HG03097 (cell line): Measurements from ENCODE around the gene FARP2.
"Not testable (repeated sequence)": the region's sequence is repeated elsewhere in the genome, so short reads cannot be mapped to it uniquely, and the experiment has no call there.

ENCODE experiments used
- ATAC-seq: cut with Tn5 transposase; IDR thresholded peaks from one replicate; pipeline ENCODE4 v1.9.1; 2021; ENCODE audit not compliant: unreplicated experiment, low FRiP score

The FARP2 gene

DNA sequence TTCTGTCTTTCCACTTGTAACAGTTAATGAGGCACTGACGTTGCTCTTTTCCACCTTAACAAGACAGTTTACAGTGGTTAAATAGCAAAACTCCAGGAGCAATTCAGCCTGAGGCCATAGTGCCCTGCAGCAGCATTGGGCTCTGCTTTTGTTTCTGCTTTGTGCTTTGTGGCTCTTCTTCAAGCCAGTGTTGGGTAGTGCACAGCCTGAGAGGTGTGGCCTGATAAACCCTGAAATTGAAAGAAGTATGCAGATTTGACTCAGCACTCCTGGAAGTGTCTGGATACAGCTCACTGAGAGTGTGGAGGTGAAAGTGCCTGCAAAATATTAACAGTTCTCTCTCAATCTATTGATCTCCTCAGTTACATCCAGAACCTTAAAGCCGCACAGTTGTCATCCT is 89.3 kb downstream of the FARP2 start:
- no peak for ATAC-seq

DNA sequence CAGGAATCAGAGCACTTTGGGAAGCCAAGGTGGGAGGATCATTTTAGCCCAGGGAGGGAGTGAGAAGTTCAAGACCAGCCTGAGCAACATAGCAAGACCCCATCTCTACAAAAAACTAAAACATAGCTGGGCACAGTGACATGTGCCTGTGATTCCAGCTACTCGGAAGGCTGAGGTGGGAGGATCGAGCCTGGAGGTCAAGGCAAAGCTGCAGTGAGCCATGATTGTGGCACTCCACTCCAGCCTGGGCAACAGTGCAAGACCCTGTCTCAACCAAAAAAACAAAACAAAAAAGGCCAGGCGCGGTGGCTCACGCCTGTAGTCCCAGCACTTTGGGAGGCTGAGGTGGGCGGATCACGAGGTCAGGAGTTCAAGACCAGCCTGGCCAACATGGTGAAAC is 94.0 kb downstream of the FARP2 start:
- ATAC-seq: not testable (repeated sequence)

DNA sequence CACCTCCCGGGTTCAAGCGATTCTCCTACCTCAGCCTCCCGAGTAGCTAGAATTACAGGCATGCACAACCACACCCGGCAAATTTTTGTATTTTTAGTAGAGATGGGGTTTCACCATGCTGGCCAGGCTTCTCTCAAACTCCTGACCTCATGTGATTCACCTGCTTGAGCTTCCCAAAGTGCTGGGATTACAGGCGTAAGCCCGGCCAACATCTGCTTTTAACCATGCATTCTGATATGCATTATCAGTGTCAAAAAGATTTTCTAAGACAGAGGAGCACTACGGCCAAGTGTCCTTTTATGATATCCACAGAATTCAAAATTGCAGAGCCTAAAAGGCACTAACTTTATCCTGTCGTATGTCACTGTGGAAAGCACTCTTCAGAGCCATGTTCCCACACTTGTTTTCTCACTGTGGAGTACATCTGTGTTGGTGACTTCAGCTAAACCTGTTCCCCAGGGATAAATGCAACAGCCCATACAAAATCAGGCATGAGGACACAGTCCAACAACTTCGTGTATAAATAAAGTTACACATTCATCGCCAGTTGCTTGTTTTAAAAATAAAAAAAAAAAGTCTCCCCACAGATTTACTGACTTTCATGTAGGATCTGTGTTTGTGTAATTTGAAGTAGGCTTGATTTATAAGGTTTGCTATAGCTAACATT is 95.9 kb downstream of the FARP2 start:
- ATAC-seq: no peak

DNA sequence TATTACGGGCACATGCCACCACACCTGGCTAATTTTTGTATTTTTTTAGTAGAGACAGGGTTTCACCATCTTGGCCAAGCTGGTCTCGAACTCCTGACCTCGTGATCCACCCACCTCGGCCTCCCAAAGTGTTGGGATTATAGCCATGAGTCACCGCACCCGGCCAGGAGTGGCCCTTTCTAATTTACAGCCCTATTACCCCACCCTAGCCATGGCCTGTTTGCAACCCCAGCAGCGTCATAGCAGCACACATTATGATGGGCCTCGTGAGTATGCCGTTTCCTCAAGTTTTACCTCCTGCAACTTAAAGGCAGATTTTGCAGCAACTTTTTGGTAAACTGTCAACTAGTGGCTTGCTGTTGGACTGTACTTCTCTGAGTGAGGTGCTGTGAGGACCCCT is 97.8 kb downstream of the FARP2 start:
- ATAC-seq: not testable (repeated sequence)

DNA sequence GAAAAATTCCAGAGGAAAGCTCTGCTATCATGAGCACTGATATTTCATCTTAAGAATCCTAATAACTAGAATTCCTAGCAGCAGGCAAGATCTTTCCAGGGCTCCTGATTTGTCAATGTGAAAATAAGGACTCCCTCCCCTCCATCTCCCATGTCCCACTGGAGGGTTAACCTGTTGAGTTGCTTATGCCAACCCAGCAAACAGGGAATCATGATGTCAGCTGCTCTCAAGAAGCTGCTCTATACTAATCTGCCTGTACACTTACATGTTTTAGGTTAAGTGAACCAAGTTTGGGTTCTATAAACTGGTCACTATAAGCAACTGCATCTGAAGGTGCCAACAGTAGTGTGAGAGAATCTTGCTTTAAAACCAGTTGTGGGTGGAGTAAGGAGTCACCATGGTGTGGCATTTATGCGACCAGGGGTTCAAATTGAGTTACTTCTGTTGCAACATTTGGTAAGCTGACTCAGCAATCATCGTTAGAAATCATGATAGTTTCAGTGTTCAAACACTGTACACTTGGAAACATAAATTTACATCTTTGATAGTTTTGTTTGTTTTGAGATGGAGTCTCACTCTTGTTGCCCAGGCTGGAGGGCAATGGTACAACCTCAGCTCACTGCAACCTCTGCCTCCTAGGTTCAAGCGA is 98.9 kb downstream of the FARP2 start:
- ATAC-seq: no peak

DNA sequence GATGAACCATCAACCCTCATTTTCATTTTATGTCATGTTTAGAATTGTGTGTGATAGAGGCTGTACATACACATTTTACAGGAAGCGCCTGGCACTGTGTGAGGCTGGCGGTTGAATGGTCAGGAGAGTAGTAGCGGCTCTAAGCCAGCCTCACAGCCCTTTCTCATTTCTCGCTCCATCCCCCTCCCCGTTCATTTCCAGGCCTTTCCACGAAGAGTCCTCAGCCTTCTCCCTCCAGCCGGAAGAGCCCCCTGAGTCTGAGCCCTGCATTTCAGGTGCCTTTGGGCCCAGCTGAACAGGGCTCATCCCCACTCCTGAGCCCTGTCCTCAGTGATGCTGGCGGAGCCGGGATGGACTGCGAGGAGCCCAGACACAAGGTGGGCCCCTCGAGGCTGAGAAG is 100.5 kb downstream of the FARP2 start:
- no peak for ATAC-seq

DNA sequence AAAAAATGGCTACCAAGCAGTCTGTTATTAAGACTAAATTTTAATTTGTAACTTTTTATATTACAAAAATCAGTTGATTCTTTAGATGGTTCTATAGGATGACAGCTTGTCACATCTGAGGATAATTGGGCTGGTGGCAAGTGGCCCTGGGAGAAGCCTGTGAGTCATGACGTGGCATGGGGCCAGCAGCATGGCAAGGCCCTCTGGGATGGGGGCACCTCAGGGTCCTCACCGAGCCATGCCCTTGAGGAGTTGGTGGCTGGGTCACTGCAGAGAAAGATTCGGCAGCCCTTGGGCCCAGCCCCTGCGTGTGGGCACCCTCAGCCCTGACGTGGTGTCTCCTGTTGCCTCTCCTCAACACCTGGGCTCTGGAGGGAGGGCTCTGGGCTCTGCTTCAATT is 102.6 kb downstream of the FARP2 start:
- ATAC-seq: no peak

DNA sequence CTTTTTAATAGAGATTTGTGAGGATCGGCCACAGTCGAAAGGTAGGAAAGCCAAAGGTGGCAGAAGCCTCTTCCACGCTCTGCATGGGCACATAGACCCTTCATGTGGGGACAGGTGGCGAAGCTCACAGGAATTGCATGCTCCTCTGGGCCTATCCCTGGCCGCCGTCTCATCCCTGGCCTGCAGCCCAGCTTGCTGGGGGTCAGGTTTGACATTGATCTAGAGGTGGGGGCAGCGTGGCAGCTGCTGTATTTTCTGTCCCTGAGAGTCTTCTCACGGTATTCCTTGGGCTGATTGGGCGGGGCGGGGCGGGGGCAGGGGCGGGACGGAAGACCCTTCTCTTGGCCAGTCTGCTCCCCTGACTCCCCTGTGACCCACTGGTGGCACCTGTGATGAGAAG is 103.4 kb downstream of the FARP2 start:
- no peak for ATAC-seq

DNA sequence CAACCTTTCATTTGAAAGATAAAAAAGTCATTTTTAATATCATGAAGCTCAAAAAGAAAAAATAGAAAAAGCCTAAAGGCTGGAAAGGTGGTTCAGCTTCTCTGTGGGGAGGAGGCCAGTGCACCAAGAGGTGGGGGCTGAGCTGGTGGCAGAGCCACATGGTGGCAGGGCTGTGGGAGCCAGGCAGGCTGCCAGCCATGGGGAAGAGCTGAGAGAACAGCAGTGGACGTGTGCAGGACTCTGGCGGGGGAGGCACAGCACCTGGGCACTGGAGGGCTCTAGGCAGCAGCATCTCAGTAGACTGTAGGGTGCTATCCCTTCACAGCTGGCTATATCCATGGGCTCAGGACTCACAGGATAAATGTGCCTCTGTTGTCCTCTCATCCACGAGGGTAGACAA is 104.5 kb downstream of the FARP2 start:
- ATAC-seq: no peak

DNA sequence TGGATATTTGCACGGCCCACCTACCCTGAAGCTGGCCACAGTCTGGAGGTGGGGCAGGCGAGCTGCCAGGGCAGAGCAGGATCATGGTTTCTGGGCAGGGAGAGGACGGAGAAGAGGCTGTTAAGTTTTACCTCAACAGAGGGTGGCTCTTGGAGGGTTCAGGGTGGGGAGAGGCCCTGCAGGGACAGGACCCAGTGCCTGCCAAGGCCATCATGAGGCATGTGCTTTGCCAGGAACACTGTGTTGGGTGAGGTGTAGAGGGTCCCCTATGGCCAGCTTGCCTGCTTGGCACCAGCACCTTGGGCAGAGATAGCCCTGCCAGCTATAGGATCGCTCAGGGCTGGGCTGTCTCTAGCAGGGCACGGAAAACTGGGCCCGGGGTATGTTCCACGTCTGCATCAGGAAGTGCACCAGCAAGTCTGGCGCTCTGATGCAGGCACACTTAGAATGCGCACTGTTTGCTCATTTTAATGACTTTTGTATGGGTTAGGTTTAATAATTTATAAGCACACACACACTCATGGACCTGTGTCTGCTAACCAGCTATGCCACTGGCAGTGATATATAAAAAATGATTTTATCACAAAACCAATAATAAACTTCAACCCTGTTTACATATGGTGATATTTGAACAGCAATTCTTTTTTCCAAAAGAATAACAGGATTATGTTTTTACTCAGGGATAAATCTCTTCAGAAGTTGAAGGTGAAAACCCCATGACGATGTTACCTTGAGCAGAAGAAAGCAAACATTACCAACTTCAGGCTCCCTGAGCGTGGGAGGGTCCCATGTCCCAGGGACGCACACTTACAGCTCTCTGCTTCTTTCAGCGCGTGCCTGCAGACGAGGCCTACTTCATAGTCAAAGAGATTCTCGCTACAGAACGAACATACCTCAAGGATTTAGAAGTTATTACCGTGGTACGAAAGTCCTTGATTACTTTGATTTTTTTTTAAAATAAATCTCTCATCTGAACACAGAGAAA is 105.9 kb downstream of the FARP2 start:
- ATAC-seq: no peak

DNA sequence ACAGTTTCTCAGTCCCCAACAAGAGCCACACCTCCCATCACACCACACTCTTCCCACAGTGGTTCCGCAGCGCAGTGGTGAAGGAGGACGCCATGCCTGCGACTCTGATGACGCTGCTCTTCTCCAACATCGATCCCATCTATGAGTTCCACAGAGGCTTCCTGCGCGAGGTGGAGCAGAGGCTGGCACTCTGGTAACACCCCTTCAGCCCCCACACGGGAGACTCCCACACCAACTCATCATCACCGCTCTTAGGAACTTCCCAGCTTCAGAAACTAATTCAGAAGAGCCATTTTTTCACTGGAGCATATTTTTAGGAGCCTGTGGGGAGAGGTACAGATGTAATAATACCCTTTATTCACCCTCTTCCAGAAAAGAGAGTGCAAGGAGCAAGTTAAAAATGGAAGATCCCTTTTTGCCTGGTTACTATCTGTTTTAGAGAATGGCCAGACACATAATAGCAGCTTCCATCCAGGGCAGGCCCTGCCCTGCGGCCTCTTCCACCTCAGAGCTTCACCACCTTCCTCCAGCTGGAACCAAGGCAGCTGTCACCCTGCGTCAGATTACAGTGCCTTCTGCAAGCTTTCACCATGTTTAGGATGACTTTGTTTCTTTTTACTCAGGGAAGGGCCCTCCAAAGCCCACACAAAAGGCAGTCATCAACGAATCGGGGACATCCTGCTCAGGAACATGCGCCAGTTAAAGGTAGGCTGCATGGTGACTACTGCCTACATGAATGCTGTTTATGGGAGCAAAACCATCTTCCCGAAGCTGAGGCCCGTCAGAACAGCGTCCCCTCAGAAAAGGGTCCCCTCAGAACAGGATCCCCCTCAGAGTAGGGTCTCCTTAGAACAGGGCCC is 107.4 kb downstream of the FARP2 start:
- ATAC-seq: no peak

DNA sequence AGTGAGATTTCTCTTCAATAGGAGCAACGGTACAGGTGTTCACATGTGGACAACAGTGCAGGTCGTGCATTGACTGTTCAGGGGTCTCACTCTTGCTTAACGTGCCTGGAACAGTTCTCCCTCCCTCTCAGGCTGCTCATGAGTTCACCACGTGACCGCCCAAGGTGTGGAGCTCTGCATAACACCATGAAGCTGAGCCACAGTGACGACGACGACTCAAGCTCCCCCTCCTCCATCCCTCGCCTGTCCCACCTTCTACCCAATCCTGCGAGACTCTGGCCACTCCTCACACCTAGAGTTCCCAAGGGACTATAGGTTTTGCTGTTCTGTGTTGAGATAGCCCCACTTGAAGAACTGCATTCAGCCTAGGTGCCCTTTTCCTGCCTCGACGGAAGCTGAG is 109.5 kb downstream of the FARP2 start:
- no peak for ATAC-seq

DNA sequence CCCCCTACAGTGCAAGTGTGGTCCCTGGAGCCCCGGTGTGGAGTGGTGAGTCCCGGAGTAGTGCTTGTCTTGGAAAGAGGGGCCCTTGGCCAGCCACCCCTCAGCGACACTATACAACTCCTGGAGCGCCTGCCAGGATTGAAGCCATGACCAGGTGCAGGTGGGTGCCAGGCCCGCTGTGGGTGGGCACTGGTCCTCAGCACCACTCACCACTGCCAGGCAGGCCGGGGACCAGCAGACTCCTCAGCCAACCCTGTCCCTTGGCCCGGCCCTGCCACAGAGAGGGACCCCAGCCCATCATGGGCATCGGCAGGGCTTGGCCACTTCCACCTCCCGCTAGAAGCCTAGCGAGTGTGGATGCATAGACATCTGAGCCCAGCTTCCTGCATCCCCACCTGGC is 110.1 kb downstream of the FARP2 start:
- no peak for ATAC-seq

DNA sequence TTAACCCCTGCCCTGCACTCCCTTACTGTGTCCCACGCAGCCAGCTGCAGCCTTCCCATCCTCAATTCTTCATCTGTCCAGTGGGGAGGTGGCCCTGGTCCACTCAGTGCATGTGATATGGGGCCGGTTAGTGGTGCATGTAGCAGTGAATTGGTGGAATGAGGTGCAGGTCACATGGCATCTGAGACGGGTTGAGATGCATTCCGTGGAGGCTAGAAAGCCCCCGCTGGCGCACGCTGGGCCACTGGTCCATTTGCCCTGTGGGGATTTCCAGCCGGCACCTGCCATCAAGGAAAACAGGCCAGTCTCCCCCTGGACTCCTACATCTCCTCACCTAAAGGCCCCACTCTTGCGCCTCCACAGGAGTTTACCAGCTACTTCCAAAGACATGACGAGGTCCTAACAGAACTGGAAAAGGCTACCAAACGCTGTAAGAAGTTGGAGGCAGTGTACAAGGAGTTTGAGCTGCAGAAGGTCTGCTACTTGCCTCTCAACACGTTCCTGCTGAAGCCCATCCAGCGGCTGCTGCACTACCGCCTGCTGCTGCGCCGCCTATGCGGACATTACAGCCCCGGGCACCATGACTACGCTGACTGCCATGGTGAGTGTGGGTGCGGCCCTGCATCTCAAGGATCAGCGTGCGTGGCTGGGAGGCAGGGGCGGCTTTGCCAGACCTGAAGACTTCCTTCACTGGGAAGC is 111.8 kb downstream of the FARP2 start:
- ATAC-seq: no peak

DNA sequence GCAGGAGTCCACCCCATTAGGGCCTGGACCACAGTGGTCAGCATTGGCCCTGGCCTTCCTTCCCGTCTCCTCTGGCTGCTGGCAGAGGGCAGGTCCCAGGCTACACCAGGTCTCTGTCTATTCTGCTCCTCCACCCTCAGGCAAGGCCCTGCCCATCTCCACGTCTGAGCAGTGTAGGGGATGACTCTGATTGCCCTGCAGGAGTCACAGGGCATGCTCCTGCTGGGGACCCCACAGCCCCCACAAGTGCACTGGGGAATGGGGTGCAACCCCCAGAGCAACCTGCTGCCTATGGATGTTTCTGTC is 112.3 kb downstream of the FARP2 start:
- ATAC-seq: no peak

DNA sequence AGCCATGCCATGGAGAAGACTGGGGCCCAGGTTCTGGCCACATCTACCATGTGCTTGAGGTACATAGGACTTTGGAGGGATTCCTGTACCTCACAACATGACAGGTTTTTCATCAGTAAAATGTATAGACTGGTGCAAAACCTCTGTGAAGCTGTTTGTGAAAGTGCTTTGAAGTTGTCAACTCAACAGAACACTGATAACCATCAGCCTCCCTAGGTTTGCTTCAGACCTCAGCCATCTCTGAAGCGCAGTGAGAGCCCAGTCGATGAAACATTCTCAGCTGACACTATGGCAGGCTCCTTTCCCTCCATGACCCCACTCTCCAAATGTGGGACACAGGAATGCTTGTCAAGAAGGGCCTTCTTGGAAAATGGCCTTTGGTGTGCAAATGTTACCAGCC is 113.7 kb downstream of the FARP2 start:
- no peak for ATAC-seq

DNA sequence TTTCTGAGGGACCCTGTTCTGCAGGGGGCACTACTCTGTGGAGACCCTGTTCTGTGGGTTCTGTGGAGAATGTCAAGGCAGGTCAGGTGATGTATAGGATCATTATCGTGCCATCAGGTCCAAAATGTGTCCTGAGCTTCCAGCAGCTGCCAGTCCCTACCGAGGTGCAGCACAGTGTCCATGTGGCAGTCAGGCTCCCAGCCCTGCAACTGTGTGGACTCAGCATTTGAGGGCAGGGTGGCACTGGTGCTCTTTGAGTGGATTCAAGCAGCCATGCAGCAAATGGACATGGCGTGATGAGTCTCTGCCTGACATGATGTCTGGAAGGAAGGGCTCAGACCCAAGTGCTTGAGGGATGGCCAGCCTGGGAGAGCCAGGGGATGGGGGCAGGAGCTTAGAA is 117.3 kb downstream of the FARP2 start:
- no peak for ATAC-seq

DNA sequence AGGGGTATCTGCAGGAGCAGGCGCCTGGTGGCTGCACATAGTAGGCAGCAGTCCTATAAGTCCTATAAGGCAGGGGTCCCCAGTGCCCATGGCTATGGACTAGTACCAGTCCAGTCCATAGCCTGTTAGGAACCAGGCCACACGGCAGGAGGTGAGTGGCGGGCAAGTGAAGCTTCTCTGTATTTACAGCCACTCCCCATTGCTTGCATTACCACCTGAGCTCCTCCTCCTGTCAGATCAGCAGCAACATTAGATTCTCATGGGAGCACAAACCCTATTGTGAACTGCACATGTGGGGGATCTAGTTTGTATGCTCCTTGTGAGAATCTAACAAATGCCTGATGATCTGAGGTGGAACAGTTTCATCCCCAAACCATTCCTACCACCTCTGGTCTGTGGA is 119.2 kb downstream of the FARP2 start:
- no peak for ATAC-seq

DNA sequence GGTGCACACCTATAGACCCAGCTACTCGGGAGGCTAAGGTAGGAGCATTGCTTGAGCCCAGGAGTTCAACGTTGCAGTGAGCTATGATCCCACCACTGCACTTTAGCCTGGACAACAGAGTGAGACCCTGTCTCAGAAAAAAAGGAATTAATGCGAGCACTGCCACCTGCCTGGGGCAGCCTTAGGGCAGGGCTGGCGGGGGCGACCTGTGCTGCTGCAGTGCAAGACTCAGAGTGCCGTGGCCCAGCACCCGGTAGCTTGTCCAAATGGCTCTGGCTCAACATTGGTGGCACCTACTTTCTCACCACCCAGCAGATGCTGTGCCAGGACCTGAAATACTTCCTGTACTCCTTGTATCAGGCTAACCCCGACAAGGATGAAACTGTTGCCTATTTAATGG is 122.1 kb downstream of the FARP2 start:
- no peak for ATAC-seq
